Measurements from ENCODE around the gene FOXP4. TPM values are rescaled to one million over a fixed set of nuclear protein-coding genes. Genes with fewer than 3 reads are reported as not detected.

Gene FOXP4
- total RNA-seq, 1 donor = 3.5 TPM

GRCh38 chr6:41530476-41530875 is 15.7 kb upstream of the FOXP4 start:
- H3K27me3 ChIP-seq (ENCODE audit: insufficient read depth, low read length) = peaks cover 4% of the 10 kb centered on the region
- no peaks in the 10 kb centered on the region for H3K9me3 ChIP-seq (ENCODE audit: low read depth, low read length)
- H3K4me1 ChIP-seq (ENCODE audit: insufficient read depth, low read length) = peaks cover 26% of the 10 kb centered on the region
- no peak overlapping the region for H3K4me3 ChIP-seq (ENCODE audit: low read length)

GRCh38 chr6:41531016-41531415 is 15.2 kb upstream of the FOXP4 start:
- Histone ChIP-seq H3K27me3 (ENCODE audit: insufficient read depth, low read length) (peaks cover 4% of the 10 kb centered on the region), H3K4me3 (ENCODE audit: low read length) (no peak overlapping the region), H3K4me1 (ENCODE audit: insufficient read depth, low read length) (peaks cover 26% of the 10 kb centered on the region), H3K9me3 (ENCODE audit: low read depth, low read length) (no peaks in the 10 kb centered on the region)

- Histone ChIP-seq H3K27me3 (ENCODE audit: insufficient read depth, low read length) (peaks cover 4% of the 10 kb centered on the region), H3K4me3 (ENCODE audit: low read length) (no peak overlapping the region), H3K9me3 (ENCODE audit: low read depth, low read length) (no peaks in the 10 kb centered on the region), H3K4me1 (ENCODE audit: insufficient read depth, low read length) (peaks cover 30% of the 10 kb centered on the region)
These were observed 14.3 kb upstream of the FOXP4 start for GRCh38 chr6:41531591-41532582.

- H3K27me3 ChIP-seq (ENCODE audit: insufficient read depth, low read length) = no peaks in the 10 kb centered on the region
- H3K9me3 ChIP-seq (ENCODE audit: low read depth, low read length) = no peaks in the 10 kb centered on the region
- no peak overlapping the region for H3K4me3 ChIP-seq (ENCODE audit: low read length)
- H3K4me1 ChIP-seq (ENCODE audit: insufficient read depth, low read length) = peaks cover 56% of the 10 kb centered on the region
These were observed 10.4 kb upstream of the FOXP4 start for GRCh38 chr6:41535766-41536165.

GRCh38 chr6:41536795-41537758 is 9.1 kb upstream of the FOXP4 start:
- H3K4me3 ChIP-seq (ENCODE audit: low read length) = no peak overlapping the region
- H3K9me3 ChIP-seq (ENCODE audit: low read depth, low read length) = no peaks in the 10 kb centered on the region
- H3K27me3 ChIP-seq (ENCODE audit: insufficient read depth, low read length) = no peaks in the 10 kb centered on the region
- peaks cover 43% of the 10 kb centered on the region for H3K4me1 ChIP-seq (ENCODE audit: insufficient read depth, low read length)

GRCh38 chr6:41538556-41539182 is 7.5 kb upstream of the FOXP4 start:
- H3K4me1 ChIP-seq (ENCODE audit: insufficient read depth, low read length) = peaks cover 30% of the 10 kb centered on the region
- H3K27me3 ChIP-seq (ENCODE audit: insufficient read depth, low read length) = no peaks in the 10 kb centered on the region
- no peaks in the 10 kb centered on the region for H3K9me3 ChIP-seq (ENCODE audit: low read depth, low read length)
- H3K4me3 ChIP-seq (ENCODE audit: low read length) = no peak overlapping the region

- Histone ChIP-seq H3K4me1 (ENCODE audit: insufficient read depth, low read length) (peaks cover 30% of the 10 kb centered on the region), H3K4me3 (ENCODE audit: low read length) (no peak overlapping the region), H3K9me3 (ENCODE audit: low read depth, low read length) (no peaks in the 10 kb centered on the region), H3K27me3 (ENCODE audit: insufficient read depth, low read length) (no peaks in the 10 kb centered on the region)
These were observed 7.0 kb upstream of the FOXP4 start for GRCh38 chr6:41539204-41539603.

- H3K9me3 ChIP-seq (ENCODE audit: low read depth, low read length) = no peaks in the 10 kb centered on the region
- peaks cover 6% of the 10 kb centered on the region for H3K27me3 ChIP-seq (ENCODE audit: insufficient read depth, low read length)
- H3K4me3 ChIP-seq (ENCODE audit: low read length) = no peak overlapping the region
- peaks cover 41% of the 10 kb centered on the region for H3K4me1 ChIP-seq (ENCODE audit: insufficient read depth, low read length)
These were observed 4.8 kb upstream of the FOXP4 start for GRCh38 chr6:41541364-41541763.

GRCh38 chr6:41543087-41543486 is 3.1 kb upstream of the FOXP4 start:
- Histone ChIP-seq H3K9me3 (ENCODE audit: low read depth, low read length) (no peaks in the 10 kb centered on the region), H3K27me3 (ENCODE audit: insufficient read depth, low read length) (peaks cover 14% of the 10 kb centered on the region), H3K4me3 (ENCODE audit: low read length) (no peak overlapping the region), H3K4me1 (ENCODE audit: insufficient read depth, low read length) (peaks cover 34% of the 10 kb centered on the region)

- no peaks in the 10 kb centered on the region for H3K9me3 ChIP-seq (ENCODE audit: low read depth, low read length)
These were observed 906 bp upstream of the FOXP4 start for GRCh38 chr6:41545247-41545702.

GRCh38 chr6:41546475-41546865 is 289 bp downstream of the FOXP4 start:
- Histone ChIP-seq H3K4me3 (ENCODE audit: low read length) (peak overlapping the region; percentile 43), H3K4me1 (ENCODE audit: insufficient read depth, low read length) (peaks cover 36% of the 10 kb centered on the region), H3K9me3 (ENCODE audit: low read depth, low read length) (no peaks in the 10 kb centered on the region), H3K27me3 (ENCODE audit: insufficient read depth, low read length) (peaks cover 27% of the 10 kb centered on the region)

More at GRCh38 chr6:41545247-41545702, 906 bp upstream of the FOXP4 start:
- Histone ChIP-seq H3K27me3 (ENCODE audit: insufficient read depth, low read length) (peaks cover 27% of the 10 kb centered on the region), H3K4me3 (ENCODE audit: low read length) (peak overlapping the region; percentile 19), H3K4me1 (ENCODE audit: insufficient read depth, low read length) (peaks cover 33% of the 10 kb centered on the region)

- Histone ChIP-seq H3K4me1 (ENCODE audit: insufficient read depth, low read length) (peaks cover 36% of the 10 kb centered on the region), H3K9me3 (ENCODE audit: low read depth, low read length) (no peaks in the 10 kb centered on the region), H3K27me3 (ENCODE audit: insufficient read depth, low read length) (peaks cover 27% of the 10 kb centered on the region), H3K4me3 (ENCODE audit: low read length) (peak overlapping the region; percentile 48)
These were observed 951 bp downstream of the FOXP4 start for GRCh38 chr6:41546866-41547798.

GRCh38 chr6:41547799-41548097 is 1.6 kb downstream of the FOXP4 start:
- Histone ChIP-seq H3K4me3 (ENCODE audit: low read length) (peak overlapping the region; percentile 48), H3K9me3 (ENCODE audit: low read depth, low read length) (no peaks in the 10 kb centered on the region), H3K27me3 (ENCODE audit: insufficient read depth, low read length) (peaks cover 27% of the 10 kb centered on the region), H3K4me1 (ENCODE audit: insufficient read depth, low read length) (peaks cover 36% of the 10 kb centered on the region)

Measured in mononuclear cell (primary cell).